ENCODE data around the gene SLC39A6.

The SLC39A6 gene

GRCh38 chr18:36160959-36161371 lies 31.8 kb upstream of the SLC39A6 start:
- Histone ChIP-seq H3K4me3 (ENCODE audit: severe bottlenecking) (no peak overlapping the region), H3K27me3 (ENCODE audit: insufficient read depth, poor library complexity, severe bottlenecking) (no peaks in the 10 kb centered on the region), H3K4me1 (ENCODE audit: insufficient read depth, poor library complexity, severe bottlenecking) (no peaks in the 10 kb centered on the region), H3K27ac (ENCODE audit: poor library complexity, severe bottlenecking) (no peak overlapping the region), H3K9me3 (ENCODE audit: severe bottlenecking) (no peaks in the 10 kb centered on the region), H3K36me3 (ENCODE audit: low read depth) (peaks cover 90% of the 10 kb centered on the region)
- ATAC-seq (ENCODE audit: low read depth), result no peak
- no peak for DNase-seq (ENCODE audit: low spot score)
- TF ChIP-seq CTCF (IDR thresholded peaks at IDR 0.05; ENCODE audit: poor library complexity, severe bottlenecking), result no peak

- TF ChIP-seq CTCF (IDR thresholded peaks at IDR 0.05; ENCODE audit: poor library complexity, severe bottlenecking), result no peak
- Histone ChIP-seq H3K4me1 (ENCODE audit: insufficient read depth, poor library complexity, severe bottlenecking) (no peaks in the 10 kb centered on the region), H3K9me3 (ENCODE audit: severe bottlenecking) (no peaks in the 10 kb centered on the region), H3K27ac (ENCODE audit: poor library complexity, severe bottlenecking) (no peak overlapping the region), H3K27me3 (ENCODE audit: insufficient read depth, poor library complexity, severe bottlenecking) (no peaks in the 10 kb centered on the region), H3K36me3 (ENCODE audit: low read depth) (peaks cover 90% of the 10 kb centered on the region), H3K4me3 (ENCODE audit: severe bottlenecking) (no peak overlapping the region)
- ATAC-seq (ENCODE audit: low read depth), result 0 out of 3 replicates have a peak, but pooled peaks have one; percentile 29
- DNase-seq (ENCODE audit: low spot score), result no peak
These were observed 29.2 kb upstream of the SLC39A6 start for GRCh38 chr18:36158266-36158867.

- Histone ChIP-seq H3K27ac (ENCODE audit: poor library complexity, severe bottlenecking) (no peak overlapping the region), H3K4me3 (ENCODE audit: severe bottlenecking) (no peak overlapping the region), H3K9me3 (ENCODE audit: severe bottlenecking) (no peaks in the 10 kb centered on the region), H3K27me3 (ENCODE audit: insufficient read depth, poor library complexity, severe bottlenecking) (no peaks in the 10 kb centered on the region), H3K36me3 (ENCODE audit: low read depth) (peaks cover 89% of the 10 kb centered on the region), H3K4me1 (ENCODE audit: insufficient read depth, poor library complexity, severe bottlenecking) (no peaks in the 10 kb centered on the region)
- ATAC-seq (ENCODE audit: low read depth) (no peak), DNase-seq (ENCODE audit: low spot score) (no peak)
- no peak for TF ChIP-seq CTCF (IDR thresholded peaks at IDR 0.05; ENCODE audit: poor library complexity, severe bottlenecking)
These were observed 28.3 kb upstream of the SLC39A6 start for GRCh38 chr18:36157441-36157840.

GRCh38 chr18:36155851-36156757 lies 27.0 kb upstream of the SLC39A6 start:
- TF ChIP-seq CTCF (IDR thresholded peaks at IDR 0.05; ENCODE audit: poor library complexity, severe bottlenecking), result no peak
- no peak overlapping the region for H3K4me3 ChIP-seq (ENCODE audit: severe bottlenecking)
- no peak for ATAC-seq (ENCODE audit: low read depth)
- H3K4me1 ChIP-seq (ENCODE audit: insufficient read depth, poor library complexity, severe bottlenecking), result no peaks in the 10 kb centered on the region
- H3K27me3 ChIP-seq (ENCODE audit: insufficient read depth, poor library complexity, severe bottlenecking), result no peaks in the 10 kb centered on the region
- no peak for DNase-seq (ENCODE audit: low spot score)
- H3K9me3 ChIP-seq (ENCODE audit: severe bottlenecking), result no peaks in the 10 kb centered on the region
- H3K36me3 ChIP-seq (ENCODE audit: low read depth), result peaks cover 80% of the 10 kb centered on the region
- H3K27ac ChIP-seq (ENCODE audit: poor library complexity, severe bottlenecking), result no peak overlapping the region
